GM03348 (cell line): ENCODE measurements around the gene LIPN.

Source experiments
- DNase-seq: peaks from one replicate; pipeline ENCODE4 v3.0.0; 2012; ENCODE audit warnings: low spot score

The LIPN gene

DNA sequence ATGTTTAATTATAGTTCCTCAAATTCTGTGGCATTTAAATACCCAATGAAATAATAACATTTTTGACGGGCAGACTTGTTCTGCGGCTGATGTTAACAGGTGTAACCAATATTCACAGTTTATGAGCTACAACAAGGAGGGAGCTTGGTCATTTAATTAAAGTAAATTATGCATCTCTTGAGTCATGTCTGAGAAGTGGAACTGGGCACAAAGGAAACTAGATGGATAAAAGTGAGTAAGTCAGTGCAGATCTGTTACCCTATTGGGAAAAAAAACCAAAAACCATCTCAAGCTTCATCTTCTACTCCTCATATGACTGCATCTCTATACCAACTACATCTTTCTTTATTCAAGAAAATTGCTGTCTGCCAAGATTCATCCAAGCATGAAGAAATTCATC, 67.9 kb downstream of the LIPN start:
- DNase-seq = no peak

DNA sequence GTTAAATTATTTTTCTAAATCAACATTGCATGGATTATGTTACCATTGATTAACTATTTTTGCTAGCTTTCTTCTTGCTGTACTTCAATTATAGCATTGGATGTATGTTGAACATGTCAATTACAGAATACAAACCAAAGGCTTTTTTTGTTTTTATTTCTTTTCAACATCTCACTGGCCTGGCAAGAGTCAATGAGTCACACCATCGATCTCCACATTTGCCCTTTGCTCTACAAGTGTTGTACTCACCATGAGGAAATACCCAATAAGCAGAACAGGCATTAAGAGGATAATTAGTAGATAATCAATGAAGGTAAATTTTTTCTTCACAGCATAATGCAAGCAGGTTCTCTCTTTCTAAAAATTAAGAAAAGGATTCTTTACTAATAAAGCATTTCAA, 68.5 kb downstream of the LIPN start:
- DNase-seq = no peak
